ENCODE measurements around the gene TSPAN10. TPM values are rescaled to one million over a fixed set of nuclear protein-coding genes. Genes with fewer than 3 reads are reported as not detected.

The TSPAN10 gene
- total RNA-seq, 4 donors from 2014 or later, result 0.32 to 0.92 TPM; not detected in 2

DNA sequence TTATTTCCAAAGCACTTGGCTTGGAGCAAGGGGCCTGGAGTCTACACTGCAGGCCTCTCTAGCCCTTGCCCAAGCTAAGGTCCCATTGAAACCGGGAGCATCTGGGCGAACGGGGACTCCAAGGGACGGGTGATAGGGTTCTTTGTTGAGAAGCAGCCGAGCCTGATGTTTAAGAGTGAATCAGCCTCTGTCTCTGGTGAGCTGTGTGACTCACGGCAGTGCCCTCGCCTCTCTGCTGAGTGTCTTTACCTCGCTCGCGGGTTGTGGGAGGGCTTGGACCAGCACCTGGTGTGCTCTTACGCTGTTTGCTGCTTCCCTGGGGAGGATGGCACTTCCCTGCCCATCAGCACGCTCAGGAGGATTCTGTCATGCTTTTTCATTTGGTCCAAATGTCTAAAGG lies 48.1 kb downstream of the TSPAN10 start:
- WGBS, result 78% methylated on average over 10 of the region's 12 CpGs
- H3K27ac ChIP-seq (replicated peaks in 1 of 4), result peak overlapping the region in 2 of 4 donors; percentile 79 to 91
- no peak for DNase-seq (ENCODE audit: extremely low spot score)
- no peaks in the 10 kb centered on the region for H3K27me3 ChIP-seq
- peaks cover 23 to 47% (median 39%) of the 10 kb centered on the region in 4 donors for H3K4me1 ChIP-seq
- TF ChIP-seq EP300 (IDR thresholded peaks at IDR 0.05) (no peak), POLR2AphosphoS5 (IDR thresholded peaks at IDR 0.05) (no peak), POLR2A (IDR thresholded peaks at IDR 0.05; ENCODE audit: low read depth) (no peak), CTCF (IDR thresholded peaks at IDR 0.05) (no peak)
- peaks cover 32 to 67% (median 56%) of the 10 kb centered on the region in 4 donors for H3K36me3 ChIP-seq
- no peaks in the 10 kb centered on the region for H3K9me3 ChIP-seq
- H3K4me3 ChIP-seq, result peak overlapping the region; percentile 69 to 100 (median 98)
- intact Hi-C loops (cut with DNase I), result no loop called here

GRCh38 chr17:81686614-81687013 lies 49.6 kb downstream of the TSPAN10 start:
- 92% methylated on average over 7 of the region's 20 CpGs for WGBS
- H3K36me3 ChIP-seq, result peaks cover 44 to 67% (median 65%) of the 10 kb centered on the region in 4 donors
- no peak overlapping the region for H3K27ac ChIP-seq (replicated peaks in 1 of 4)
- intact Hi-C loops (cut with DNase I), result no loop called here
- no peak overlapping the region for H3K4me3 ChIP-seq
- TF ChIP-seq POLR2A (IDR thresholded peaks at IDR 0.05; ENCODE audit: low read depth) (no peak), EP300 (IDR thresholded peaks at IDR 0.05) (no peak), CTCF (IDR thresholded peaks at IDR 0.05) (no peak), POLR2AphosphoS5 (IDR thresholded peaks at IDR 0.05) (no peak)
- H3K27me3 ChIP-seq, result no peaks in the 10 kb centered on the region
- H3K9me3 ChIP-seq, result no peaks in the 10 kb centered on the region
- DNase-seq (ENCODE audit: extremely low spot score), result no peak
- H3K4me1 ChIP-seq, result peaks cover 23 to 44% (median 38%) of the 10 kb centered on the region in 4 donors

- 90% methylated on average over 41 of the region's 41 CpGs for WGBS
- DNase-seq (ENCODE audit: extremely low spot score), result no peak
- H3K4me1 ChIP-seq, result peaks cover 15 to 30% (median 24%) of the 10 kb centered on the region in 4 donors
- TF ChIP-seq POLR2AphosphoS5 (IDR thresholded peaks at IDR 0.05), result no peak
- TF ChIP-seq CTCF (IDR thresholded peaks at IDR 0.05), result no peak
- TF ChIP-seq POLR2A (IDR thresholded peaks at IDR 0.05; ENCODE audit: low read depth), result no peak
- no peak for TF ChIP-seq EP300 (IDR thresholded peaks at IDR 0.05)
- peaks cover 54 to 79% (median 76%) of the 10 kb centered on the region in 4 donors for H3K36me3 ChIP-seq
- no peak overlapping the region for H3K4me3 ChIP-seq
- H3K9me3 ChIP-seq, result no peaks in the 10 kb centered on the region
- intact Hi-C loops (cut with DNase I), result no loop called here
- H3K27me3 ChIP-seq, result no peaks in the 10 kb centered on the region
- H3K27ac ChIP-seq (replicated peaks in 1 of 4), result no peak overlapping the region
These were observed 51.0 kb downstream of the TSPAN10 start for GRCh38 chr17:81687770-81688541.

DNA sequence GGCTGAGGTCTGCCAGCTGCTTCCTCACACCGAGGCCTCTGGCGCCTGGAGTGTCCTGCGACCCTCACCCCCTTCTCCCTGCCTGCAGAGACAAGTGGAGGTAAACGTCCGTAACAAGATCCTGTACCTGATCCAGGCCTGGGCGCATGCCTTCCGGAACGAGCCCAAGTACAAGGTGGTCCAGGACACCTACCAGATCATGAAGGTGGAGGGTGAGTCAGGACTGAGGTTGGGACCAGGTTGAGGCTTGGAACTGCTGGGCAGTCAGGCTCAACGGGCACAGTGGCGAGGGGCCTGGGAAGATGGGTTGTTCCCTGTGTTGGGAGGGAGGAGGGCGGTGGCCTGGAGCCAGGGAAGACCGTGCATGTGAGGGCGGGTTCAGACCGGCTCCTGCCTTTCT lies 51.6 kb downstream of the TSPAN10 start:
- Histone ChIP-seq H3K27ac (replicated peaks in 1 of 4) (no peak overlapping the region), H3K36me3 (peaks cover 59 to 86% (median 82%) of the 10 kb centered on the region in 4 donors), H3K4me3 (no peak overlapping the region), H3K27me3 (no peaks in the 10 kb centered on the region), H3K9me3 (no peaks in the 10 kb centered on the region), H3K4me1 (peaks cover 15 to 27% (median 22%) of the 10 kb centered on the region in 4 donors)
- no peak for DNase-seq (ENCODE audit: extremely low spot score)
- TF ChIP-seq EP300 (IDR thresholded peaks at IDR 0.05), result no peak
- no peak for TF ChIP-seq POLR2AphosphoS5 (IDR thresholded peaks at IDR 0.05)
- TF ChIP-seq CTCF (IDR thresholded peaks at IDR 0.05), result no peak
- intact Hi-C loops (cut with DNase I), result no loop called here
- WGBS, result 78% methylated on average over 9 of the region's 14 CpGs
